Astrocyte of the spinal cord (primary cell): ENCODE results near the gene CUBN.

Experiments
- DNase-seq: peaks from one replicate; pipeline ENCODE4 v3.0.0; 2011; ENCODE audit warnings: low read depth, low spot score
- H3K4me3 ChIP-seq: 2 replicates; pipeline ENCODE4 v1.5.1; 2011; ENCODE audit warnings: low read depth, mild to moderate bottlenecking, low read length, moderate library complexity
- CTCF ChIP-seq: IDR thresholded peaks from 2 replicates; pipeline ENCODE4 v1.5.1; 2012; ENCODE audit warnings: low read depth, mild to moderate bottlenecking, low read length, inconsistent platforms
- in situ Hi-C: cut with HindIII; loops from 2 replicates; pipeline ENCODE4 v1.10.0; 2017; ENCODE audit warnings: low sequenced_read_pairs

Gene CUBN

GRCh38 chr10:16820018-16820417, 309.6 kb downstream of the CUBN start:
- no peak for DNase-seq
- H3K4me3 ChIP-seq = no peak overlapping the region
- no peak for TF ChIP-seq CTCF
- in situ Hi-C loops = no loop called here

- no peak for TF ChIP-seq CTCF
- in situ Hi-C loops = no loop called here
- DNase-seq = no peak
- no peak overlapping the region for H3K4me3 ChIP-seq
Measured at GRCh38 chr10:16819436-16819835, 310.2 kb downstream of the CUBN start.

GRCh38 chr10:16819026-16819425, 310.6 kb downstream of the CUBN start:
- no peak for TF ChIP-seq CTCF
- DNase-seq = no peak
- H3K4me3 ChIP-seq = no peak overlapping the region
- in situ Hi-C loops = no loop called here

- in situ Hi-C loops = no loop called here
- H3K4me3 ChIP-seq = peak within 1 kb of the TSS; percentile 83
- no peak for TF ChIP-seq CTCF
- peak; percentile 100 for DNase-seq
Measured at GRCh38 chr10:16817125-16818019, 312.2 kb downstream of the CUBN start, which contains the start of gene RSU1. RSU1 (minus strand) TSS chr10:16817424; CDS start chr10:16817081, 343 bp downstream.

- no peak for TF ChIP-seq CTCF
- H3K4me3 ChIP-seq = peak overlapping the region; percentile 83
- DNase-seq = no peak
- in situ Hi-C loops = no loop called here
Measured at GRCh38 chr10:16816830-16817124, 312.8 kb downstream of the CUBN start.

GRCh38 chr10:16816171-16816570, 313.4 kb downstream of the CUBN start:
- no peak for DNase-seq
- H3K4me3 ChIP-seq = peak overlapping the region; percentile 83
- no peak for TF ChIP-seq CTCF
- in situ Hi-C loops = no loop called here
